GM18502 (cell line): ENCODE measurements around the gene SRM.
"Not testable (repeated sequence)": the region's sequence is repeated elsewhere in the genome, so short reads cannot be mapped to it uniquely, and the experiment has no call there.

ENCODE experiments used
- ATAC-seq: cut with Tn5 transposase; IDR thresholded peaks from one replicate; pipeline ENCODE4 v1.9.1; 2021; ENCODE audit warnings: mild to moderate bottlenecking; ENCODE audit not compliant: unreplicated experiment, poor library complexity

Gene SRM

DNA sequence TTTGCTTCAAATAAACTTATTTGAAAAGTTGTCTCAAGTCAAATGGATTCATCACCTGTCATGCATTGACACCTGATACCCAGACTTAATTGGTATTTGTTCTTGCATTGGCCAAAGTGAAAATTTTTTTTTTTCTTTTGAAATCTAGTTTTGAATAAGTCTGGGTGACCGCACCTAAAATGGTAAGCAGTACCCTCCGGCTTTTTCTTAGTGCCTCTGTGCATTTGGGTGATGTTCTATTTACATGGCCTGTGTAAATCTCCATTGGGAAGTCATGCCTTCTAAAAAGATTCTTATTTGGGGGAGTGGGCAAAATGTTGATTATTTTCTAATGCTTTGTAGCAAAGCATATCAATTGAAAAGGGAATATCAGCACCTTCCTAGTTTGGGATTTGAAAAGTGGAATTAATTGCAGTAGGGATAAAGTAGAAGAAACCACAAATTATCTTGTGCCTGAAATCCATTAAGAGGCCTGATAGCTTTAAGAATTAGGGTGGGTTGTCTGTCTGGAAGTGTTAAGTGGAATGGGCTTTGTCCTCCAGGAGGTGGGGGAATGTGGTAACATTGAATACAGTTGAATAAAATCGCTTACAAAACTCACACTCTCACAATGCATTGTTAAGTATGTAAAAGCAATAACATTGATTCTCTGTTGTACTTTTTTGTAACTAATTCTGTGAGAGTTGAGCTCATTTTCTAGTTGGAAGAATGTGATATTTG is 35.5 kb downstream of the SRM start:
- ATAC-seq = no peak

DNA sequence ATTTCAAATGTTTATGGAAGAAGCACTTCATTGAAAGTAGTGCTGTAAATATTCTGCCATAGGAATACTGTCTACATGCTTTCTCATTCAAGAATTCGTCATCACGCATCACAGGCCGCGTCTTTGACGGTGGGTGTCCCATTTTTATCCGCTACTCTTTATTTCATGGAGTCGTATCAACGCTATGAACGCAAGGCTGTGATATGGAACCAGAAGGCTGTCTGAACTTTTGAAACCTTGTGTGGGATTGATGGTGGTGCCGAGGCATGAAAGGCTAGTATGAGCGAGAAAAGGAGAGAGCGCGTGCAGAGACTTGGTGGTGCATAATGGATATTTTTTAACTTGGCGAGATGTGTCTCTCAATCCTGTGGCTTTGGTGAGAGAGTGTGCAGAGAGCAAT is 36.6 kb downstream of the SRM start:
- ATAC-seq = no peak

DNA sequence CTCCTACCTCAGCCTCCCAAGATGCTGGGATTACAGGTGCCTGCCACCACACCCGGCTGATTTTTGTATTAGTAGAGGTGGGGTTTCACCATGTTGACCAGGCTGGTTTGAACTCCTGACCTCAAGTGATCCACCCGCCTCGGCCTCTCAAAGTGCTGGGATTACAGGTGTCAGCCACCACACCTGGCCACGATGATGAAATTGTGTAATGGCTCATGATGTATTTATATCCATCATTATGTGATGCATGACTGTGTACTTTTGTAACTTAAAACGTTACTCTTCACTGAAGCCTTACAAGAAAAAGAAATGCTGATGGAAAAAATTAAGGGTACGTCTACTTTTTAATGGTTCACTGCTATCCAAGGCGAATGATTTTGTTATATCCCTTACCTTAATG is 39.8 kb downstream of the SRM start:
- no peak for ATAC-seq

DNA sequence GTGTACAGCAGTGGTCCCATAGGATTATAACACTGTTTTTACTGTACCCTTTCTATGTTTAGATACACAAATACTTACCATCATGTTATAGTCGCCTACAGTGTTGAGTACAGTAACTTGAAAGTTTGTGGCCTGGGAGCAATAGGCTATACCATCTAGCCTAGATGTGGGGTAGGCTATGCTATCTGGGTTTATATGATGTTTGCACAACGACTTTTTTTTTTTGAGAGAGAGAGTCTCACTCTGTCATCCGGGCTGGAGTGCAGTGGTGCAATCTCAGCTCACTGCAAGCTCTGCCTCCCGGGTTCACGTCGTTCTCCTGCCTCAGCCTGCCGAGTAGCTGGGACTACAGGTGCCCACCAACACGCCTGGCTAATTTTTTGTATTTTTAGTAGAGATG is 40.5 kb downstream of the SRM start:
- not testable (repeated sequence) for ATAC-seq

DNA sequence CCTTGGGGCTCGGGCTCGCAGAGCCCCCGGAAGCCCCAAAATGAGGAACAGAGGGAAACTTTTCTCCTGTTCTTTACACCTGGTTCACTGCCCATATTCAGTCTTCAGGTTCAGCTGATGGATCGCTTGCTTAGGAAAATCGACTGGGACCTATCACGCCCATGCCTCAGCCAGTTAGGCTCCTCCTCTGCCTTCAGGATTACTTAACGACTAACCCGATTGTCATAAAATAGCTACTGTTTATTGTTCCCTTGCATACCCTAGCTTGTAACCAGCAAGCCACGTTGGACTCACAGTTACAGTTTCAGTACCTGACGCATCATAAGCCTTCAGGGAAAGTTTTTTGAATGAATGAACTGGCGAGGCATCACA is 46.7 kb downstream of the SRM start:
- ATAC-seq = peak; percentile 2

DNA sequence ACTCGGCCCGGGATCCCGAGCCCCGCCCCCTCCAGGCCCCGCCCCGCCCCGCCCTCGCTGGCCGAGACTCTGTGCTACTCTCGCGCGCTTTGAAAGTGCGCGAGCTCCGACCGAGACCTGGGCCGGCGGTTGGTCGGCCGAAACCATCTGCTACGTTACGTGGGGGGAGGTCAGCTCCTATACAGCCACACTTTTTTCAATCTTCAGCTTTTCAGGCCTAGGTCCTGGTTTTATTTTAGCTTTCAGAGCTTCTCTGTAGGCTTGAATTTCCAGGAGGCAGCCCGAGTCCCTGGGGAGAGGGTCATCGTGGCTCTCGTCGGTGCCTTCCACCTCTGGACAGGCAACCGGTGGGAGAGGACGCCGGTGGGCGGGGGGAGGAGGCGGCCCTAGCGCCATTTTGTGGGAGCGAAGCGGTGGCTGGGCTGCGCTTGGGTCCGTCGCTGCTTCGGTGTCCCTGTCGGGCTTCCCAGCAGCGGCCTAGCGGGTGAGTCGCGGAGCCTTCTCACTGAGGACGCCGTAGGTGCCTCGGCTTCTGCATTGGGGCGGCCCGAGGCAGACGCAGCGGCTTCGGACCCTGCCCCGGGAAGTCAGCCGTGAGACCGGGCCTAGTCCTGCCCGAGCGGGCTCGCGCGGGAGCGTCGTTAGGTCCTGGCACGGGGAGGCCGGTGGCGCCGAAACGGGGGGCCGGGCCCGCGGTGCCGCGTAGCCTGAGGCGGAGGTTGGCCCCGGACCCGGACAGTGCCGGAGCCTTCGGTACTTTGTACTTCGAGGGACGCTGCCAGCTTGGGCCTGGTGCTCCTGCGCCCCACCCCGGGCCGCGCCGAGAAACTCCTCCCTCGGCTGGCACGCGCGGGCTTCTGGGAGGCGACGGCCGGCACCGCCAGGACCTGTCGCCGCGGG is 47.3 kb downstream of the SRM start, which contains the start of gene TARDBP:
Gene TARDBP, plus strand, starts transcription at position 395 of the 900 bp plus-strand sequence. CDS start 1,074 bp downstream, outside the sequence.
- ATAC-seq = peak; percentile 89
